ENCODE data around the gene UBE2I. TPM values are rescaled to one million over a fixed set of nuclear protein-coding genes. Genes with fewer than 3 reads are reported as not detected.

Gene UBE2I
- total RNA-seq, 4 donors from 2014 or later = 28.9 to 80.4 (median 41.7) TPM

DNA sequence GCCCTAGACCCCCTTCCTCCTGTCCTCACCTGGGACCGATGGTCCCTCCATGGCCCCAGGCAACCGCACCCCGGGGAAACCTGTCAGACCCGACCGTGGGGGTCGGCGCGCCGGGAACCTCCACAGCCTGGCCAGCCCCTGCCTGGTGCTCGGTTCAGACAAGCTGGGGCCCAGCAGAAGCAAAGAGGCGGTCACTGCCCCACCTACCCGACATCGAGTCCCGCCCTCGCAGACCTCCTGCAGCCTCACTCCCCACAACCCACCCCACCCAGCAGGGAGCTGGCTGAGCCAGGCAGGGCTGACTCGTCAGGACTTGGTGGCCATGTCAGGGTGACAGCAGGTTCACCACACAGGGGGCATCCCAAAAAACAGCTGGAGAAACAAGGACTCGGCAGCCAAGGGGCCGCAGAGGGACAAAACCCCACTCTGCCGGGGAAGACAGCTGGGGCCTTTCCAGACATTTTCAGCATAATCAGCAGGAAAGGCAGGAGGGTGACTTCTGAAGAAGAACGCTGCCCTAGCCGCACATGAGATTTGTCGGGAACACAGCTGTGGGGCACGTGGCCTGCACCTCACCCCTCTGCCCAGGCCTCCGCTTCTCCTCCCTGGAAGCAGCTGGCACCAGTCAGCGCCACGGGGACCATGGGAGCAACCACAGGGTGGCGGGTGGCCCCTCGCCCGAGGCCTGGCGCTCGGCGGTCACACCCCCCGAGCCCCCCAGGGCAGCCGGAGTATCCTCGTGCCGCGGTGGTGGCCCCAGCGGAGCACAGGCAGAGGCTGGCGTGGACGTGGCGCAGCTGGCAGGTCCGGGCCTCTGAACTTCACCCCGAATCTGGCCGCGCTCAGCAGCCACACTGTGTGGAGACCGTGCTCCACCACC is 65.2 kb downstream of the UBE2I start:
- peaks cover 10 to 17% of the 10 kb centered on the region in 2 donors for H3K4me1 ChIP-seq
- no peak for DNase-seq
- no peaks in the 10 kb centered on the region for H3K9me3 ChIP-seq
- H3K36me3 ChIP-seq = peaks cover 0 to 9% of the 10 kb centered on the region in 2 donors
- TF ChIP-seq POLR2A (IDR thresholded peaks at IDR 0.05) = no peak
- TF ChIP-seq, protein P1, sequence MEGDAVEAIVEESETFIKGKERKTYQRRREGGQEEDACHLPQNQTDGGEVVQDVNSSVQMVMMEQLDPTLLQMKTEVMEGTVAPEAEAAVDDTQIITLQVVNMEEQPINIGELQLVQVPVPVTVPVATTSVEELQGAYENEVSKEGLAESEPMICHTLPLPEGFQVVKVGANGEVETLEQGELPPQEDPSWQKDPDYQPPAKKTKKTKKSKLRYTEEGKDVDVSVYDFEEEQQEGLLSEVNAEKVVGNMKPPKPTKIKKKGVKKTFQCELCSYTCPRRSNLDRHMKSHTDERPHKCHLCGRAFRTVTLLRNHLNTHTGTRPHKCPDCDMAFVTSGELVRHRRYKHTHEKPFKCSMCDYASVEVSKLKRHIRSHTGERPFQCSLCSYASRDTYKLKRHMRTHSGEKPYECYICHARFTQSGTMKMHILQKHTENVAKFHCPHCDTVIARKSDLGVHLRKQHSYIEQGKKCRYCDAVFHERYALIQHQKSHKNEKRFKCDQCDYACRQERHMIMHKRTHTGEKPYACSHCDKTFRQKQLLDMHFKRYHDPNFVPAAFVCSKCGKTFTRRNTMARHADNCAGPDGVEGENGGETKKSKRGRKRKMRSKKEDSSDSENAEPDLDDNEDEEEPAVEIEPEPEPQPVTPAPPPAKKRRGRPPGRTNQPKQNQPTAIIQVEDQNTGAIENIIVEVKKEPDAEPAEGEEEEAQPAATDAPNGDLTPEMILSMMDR (IDR thresholded peaks at IDR 0.05 in 4 of 5, conservative IDR thresholded peaks at IDR 0.05 in 1 of 5) = no peak
- no peaks in the 10 kb centered on the region for H3K27me3 ChIP-seq
- intact Hi-C loops (cut with DNase I; ENCODE audit: low total_unique reads) = no loop called here
- in situ Hi-C loops (cut with MboI; ENCODE audit: low sequenced_read_pairs in 4 of 4) = no loop called here
- H3K4me3 ChIP-seq = no peak overlapping the region
- ATAC-seq = no peak
- peak overlapping the region in 1 of 4 donors; percentile 16 for H3K27ac ChIP-seq

DNA sequence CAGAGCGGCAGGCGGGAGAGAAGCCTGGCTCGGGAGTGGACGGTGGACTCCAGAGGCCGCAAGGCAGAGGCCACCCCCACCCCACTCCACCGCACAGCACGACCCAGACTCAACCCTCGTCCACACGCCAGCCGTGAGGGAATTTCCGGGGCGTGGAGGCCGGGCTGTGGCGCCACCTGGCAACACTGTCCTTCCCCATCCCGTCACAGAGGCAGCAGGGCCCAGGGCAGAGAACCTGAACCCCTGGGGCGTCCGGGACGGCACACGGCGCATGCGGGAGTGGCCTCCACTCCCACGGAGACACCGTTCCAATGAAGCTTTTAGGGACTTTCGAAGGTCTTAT is 65.8 kb downstream of the UBE2I start:
- no peak overlapping the region for H3K4me3 ChIP-seq
- H3K9me3 ChIP-seq = no peaks in the 10 kb centered on the region
- ATAC-seq = no peak
- DNase-seq = no peak
- intact Hi-C loops (cut with DNase I; ENCODE audit: low total_unique reads) (no loop called here), in situ Hi-C loops (cut with MboI; ENCODE audit: low sequenced_read_pairs in 4 of 4) (no loop called here)
- H3K27ac ChIP-seq = peak overlapping the region in 1 of 4 donors; percentile 16
- peaks cover 10 to 20% of the 10 kb centered on the region in 2 donors for H3K4me1 ChIP-seq
- peaks cover 0 to 3% of the 10 kb centered on the region in 2 donors for H3K36me3 ChIP-seq
- H3K27me3 ChIP-seq = no peaks in the 10 kb centered on the region
- TF ChIP-seq, protein P1 (IDR thresholded peaks at IDR 0.05 in 4 of 5, conservative IDR thresholded peaks at IDR 0.05 in 1 of 5) = no peak
- no peak for TF ChIP-seq POLR2A (IDR thresholded peaks at IDR 0.05)

DNA sequence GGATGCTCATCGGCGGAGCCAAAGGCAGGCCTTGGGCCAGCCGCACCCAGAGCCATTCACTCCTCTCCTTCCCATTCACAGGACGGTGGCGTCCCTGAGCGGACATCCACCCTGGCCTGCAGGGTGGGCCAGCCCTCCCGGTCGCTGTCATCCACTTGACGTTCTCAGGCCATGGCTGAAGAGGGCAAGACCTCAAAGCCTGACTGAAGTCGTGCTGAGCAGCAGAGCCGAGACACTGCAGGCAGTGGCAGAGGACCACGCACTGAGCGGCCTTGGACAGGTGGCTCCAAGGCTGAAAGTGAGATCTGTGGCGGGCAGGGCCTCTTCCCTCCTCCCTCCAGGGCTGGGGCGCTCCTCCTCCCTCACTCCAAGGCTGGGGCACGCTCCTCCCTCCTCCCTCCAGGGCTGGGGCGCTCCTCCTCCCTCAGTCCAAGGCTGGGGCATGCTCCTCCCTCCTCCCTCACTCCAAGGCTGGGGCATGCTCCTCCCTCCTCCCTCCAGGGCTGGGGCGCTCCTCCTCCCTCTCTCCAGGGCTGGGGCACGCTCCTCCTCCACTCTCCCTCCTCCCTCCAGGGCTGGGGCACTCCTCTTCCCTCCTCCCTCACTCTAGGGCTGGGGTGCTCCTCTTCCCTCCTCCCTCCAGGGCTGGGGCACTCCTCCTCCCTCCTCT is 66.4 kb downstream of the UBE2I start:
- in situ Hi-C loops (cut with MboI; ENCODE audit: low sequenced_read_pairs in 4 of 4) = no loop called here
- Histone ChIP-seq H3K36me3 (no peaks in the 10 kb centered on the region), H3K27me3 (no peaks in the 10 kb centered on the region), H3K9me3 (no peaks in the 10 kb centered on the region), H3K27ac (peak overlapping the region in 1 of 4 donors; percentile 9), H3K4me1 (peaks cover 10 to 20% of the 10 kb centered on the region in 2 donors), H3K4me3 (no peak overlapping the region)
- intact Hi-C loops (cut with DNase I; ENCODE audit: low total_unique reads) = loop anchor here (1.0 kb wide), 1 partner anchor 33 kb away; no protein-coding TSS in a partner anchor
- TF ChIP-seq, protein P1 (IDR thresholded peaks at IDR 0.05 in 4 of 5, conservative IDR thresholded peaks at IDR 0.05 in 1 of 5) = no peak
- TF ChIP-seq POLR2A (IDR thresholded peaks at IDR 0.05) = no peak
- ATAC-seq = no peak
- no peak for DNase-seq

Other genes with a start within 250 kb of the UBE2I start
- 1 to 10 TPM in 1 of 4 donors, under 1 TPM in 2, not detected in 1; 0.24 to 1.3 (median 0.33) TPM for gene SSTR5, start 236.9 kb upstream of the UBE2I start, total RNA-seq
- gene C1QTNF8, start 213.4 kb upstream of the UBE2I start, total RNA-seq = not detected
- 10 to 100 TPM in 1 of 4 donors, 1 to 10 TPM in 3; 3.7 to 12.8 (median 4.5) TPM for gene CACNA1H, start 156.5 kb upstream of the UBE2I start, total RNA-seq
- gene TPSG1, start 84.4 kb upstream of the UBE2I start, total RNA-seq = under 1 TPM in 1 of 4 donors, not detected in 3; 0.29 TPM
- gene TPSB2, start 79.5 kb upstream of the UBE2I start, total RNA-seq = 10 to 100 TPM in 2 of 4 donors, 1 to 10 TPM in 2; 3.7 to 14.3 (median 9.5) TPM
- 10 to 100 TPM in 1 of 4 donors, 1 to 10 TPM in 3; 3.3 to 14.9 (median 7.8) TPM for gene TPSAB1, start 68.9 kb upstream of the UBE2I start, total RNA-seq
- 1 to 10 TPM in 1 of 4 donors, not detected in 3; 2.5 TPM for gene TPSD1, start 53.6 kb upstream of the UBE2I start, total RNA-seq
- 1 to 10 TPM in 3 of 4 donors, under 1 TPM in 1; 0.05 to 4.4 (median 2.5) TPM for gene BAIAP3, start 24.0 kb downstream of the UBE2I start, total RNA-seq
- gene TSR3, start 42.2 kb downstream of the UBE2I start, total RNA-seq = 100 to 1,000 TPM in 1 of 4 donors, 10 to 100 TPM in 3; 63.3 to 103 (median 72.4) TPM
- gene GNPTG, start 42.3 kb downstream of the UBE2I start, total RNA-seq = 10 to 100 TPM; 20.6 to 37.5 (median 30.2) TPM
- gene UNKL, start 105.1 kb downstream of the UBE2I start, total RNA-seq = 10 to 100 TPM; 31.8 to 38.8 (median 35.8) TPM
- 10 to 100 TPM; 11.3 to 33.0 (median 20.9) TPM for gene UQCC4, start 111.1 kb downstream of the UBE2I start, total RNA-seq
- not detected for gene PERCC1, start 121.4 kb downstream of the UBE2I start, total RNA-seq
- under 1 TPM in 1 of 4 donors, not detected in 3; 0.40 TPM for gene CCDC154, start 134.9 kb downstream of the UBE2I start, total RNA-seq
- gene CLCN7, start 165.4 kb downstream of the UBE2I start, total RNA-seq = 10 to 100 TPM; 24.8 to 45.8 (median 38.4) TPM
- gene PTX4, start 179.3 kb downstream of the UBE2I start, total RNA-seq = under 1 TPM in 1 of 4 donors, not detected in 3; 0.41 TPM
- gene TELO2, start 183.7 kb downstream of the UBE2I start, total RNA-seq = 10 to 100 TPM in 2 of 4 donors, 1 to 10 TPM in 2; 2.9 to 11.2 (median 9.8) TPM
- gene TMEM204, start 224.0 kb downstream of the UBE2I start, total RNA-seq = 10 to 100 TPM; 14.7 to 27.7 (median 22.1) TPM